Measurements from ENCODE around the gene PPP1R8. TPM values are rescaled to one million over a fixed set of nuclear protein-coding genes. Genes with fewer than 3 reads are reported as not detected.

The PPP1R8 gene
- total and polyA plus RNA-seq, 9 of the 15 experiments (the other 6 are each of a cell fraction or from before 2014, with no cell fraction given), result 16.2 to 107 (median 75.3) TPM

- Histone ChIP-seq H3K4me2 (ENCODE audit: insufficient read depth, low read length) (no peak overlapping the region), H3K9ac (ENCODE audit: insufficient read depth in 1 of 2, low read depth in 2 of 2, low read length in 2 of 2) (peak overlapping the region in 1 of 2 experiments; percentile 69; a peak in 2 of 4 replicates), H3K36me3 (ENCODE audit: control insufficient read depth, insufficient read depth, low read length) (peaks cover 13% of the 10 kb centered on the region; the same call in 2 of the 3 replicates), H3K27me3 (ENCODE audit: control insufficient read depth in 2 of 2, insufficient read depth in 2 of 2, low read length in 2 of 2) (no peaks in the 10 kb centered on the region), H2AFZ (ENCODE audit: low read depth, low read length) (no peak overlapping the region), H3K9me3 (replicated peaks; ENCODE audit: control insufficient read depth, insufficient read depth, low read depth, low read length) (no peaks in the 10 kb centered on the region), H3K27ac (ENCODE audit: extremely low read depth, low read depth, low read length) (no peak overlapping the region), H4K20me1 (replicated peaks; ENCODE audit: control insufficient read depth, insufficient read depth, low read length) (no peaks in the 10 kb centered on the region), H3K9me1 (ENCODE audit: control insufficient read depth, insufficient read depth, low read length) (no peaks in the 10 kb centered on the region), H3K4me1 (replicated peaks in 1 of 2; ENCODE audit: control insufficient read depth in 2 of 2, insufficient read depth in 2 of 2, low read length in 2 of 2) (peaks cover 2 to 28% of the 10 kb centered on the region in 2 experiments; a peak in 3 of 5 replicates), H3K79me2 (ENCODE audit: control insufficient read depth, insufficient read depth, low read length) (no peaks in the 10 kb centered on the region), H3K4me3 (no peak overlapping the region)
- no peak for DNase-seq (ENCODE audit: extremely low read depth in 1 of 4, low spot score in 3 of 4)
- no peak; the same call in 2 of the 3 replicates for ATAC-seq
- no TSS peak for BruUV-seq (replicated peaks)
- in situ Hi-C loops (cut with MboI), result no loop called here
- peak; percentile 51 for FAIRE-seq
- 54% methylated on average over 5 of the region's 8 CpGs for WGBS (ENCODE audit: insufficient coverage, low coverage, missing lambda C conversion rate)
- intact Hi-C loops (cut with micrococcal nuclease), result no loop called here
- no peak for TF ChIP-seq SP1 (CRISPR knock-in tag; IDR thresholded peaks at IDR 0.05)
- TF ChIP-seq NEUROD1 (IDR thresholded peaks at IDR 0.05; ENCODE audit: borderline replicate concordance, low read depth, low read length, partially characterized antibody), result no peak
- no peak for TF ChIP-seq ZNF668 (CRISPR knock-in tag; IDR thresholded peaks at IDR 0.05)
- TF ChIP-seq DIDO1 (tag; IDR thresholded peaks at IDR 0.05; ENCODE audit: low read depth), result no peak
- no peak for TF ChIP-seq TCF7 (IDR thresholded peaks at IDR 0.05; ENCODE audit: borderline replicate concordance)
- TF ChIP-seq ZNF717 (CRISPR knock-in tag; IDR thresholded peaks at IDR 0.05), result no peak
- no peak for TF ChIP-seq ZNF197 (CRISPR knock-in tag; IDR thresholded peaks at IDR 0.05; ENCODE audit: low read depth)
- no peak for TF ChIP-seq GTF2A2 (tag; IDR thresholded peaks at IDR 0.05)
- TF ChIP-seq NR2F6 (CRISPR knock-in tag; IDR thresholded peaks at IDR 0.05), result no peak
- no peak for TF ChIP-seq ZNF263 (CRISPR knock-in tag; IDR thresholded peaks at IDR 0.05; ENCODE audit: borderline replicate concordance)
- TF ChIP-seq ZFP30 (CRISPR knock-in tag; IDR thresholded peaks at IDR 0.05; ENCODE audit: borderline replicate concordance), result no peak
- no peak for TF ChIP-seq NR1H2 (CRISPR knock-in tag; IDR thresholded peaks at IDR 0.05)
- no peak for TF ChIP-seq SREBF2 (CRISPR knock-in tag; IDR thresholded peaks at IDR 0.05)
- TF ChIP-seq PYGO2 (tag; IDR thresholded peaks at IDR 0.05), result no peak
- no peak for TF ChIP-seq ZNF24 (IDR thresholded peaks at IDR 0.05)
- TF ChIP-seq, protein P1, sequence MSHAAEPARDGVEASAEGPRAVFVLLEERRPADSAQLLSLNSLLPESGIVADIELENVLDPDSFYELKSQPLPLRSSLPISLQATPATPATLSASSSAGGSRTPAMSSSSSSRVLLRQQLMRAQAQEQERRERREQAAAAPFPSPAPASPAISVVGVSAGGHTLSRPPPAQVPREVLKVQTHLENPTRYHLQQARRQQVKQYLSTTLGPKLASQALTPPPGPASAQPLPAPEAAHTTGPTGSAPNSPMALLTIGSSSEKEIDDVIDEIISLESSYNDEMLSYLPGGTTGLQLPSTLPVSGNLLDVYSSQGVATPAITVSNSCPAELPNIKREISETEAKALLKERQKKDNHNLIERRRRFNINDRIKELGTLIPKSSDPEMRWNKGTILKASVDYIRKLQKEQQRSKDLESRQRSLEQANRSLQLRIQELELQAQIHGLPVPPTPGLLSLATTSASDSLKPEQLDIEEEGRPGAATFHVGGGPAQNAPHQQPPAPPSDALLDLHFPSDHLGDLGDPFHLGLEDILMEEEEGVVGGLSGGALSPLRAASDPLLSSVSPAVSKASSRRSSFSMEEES (CRISPR knock-in tag; IDR thresholded peaks at IDR 0.05), result no peak
- CTCF ChIA-PET (ENCODE audit: low intra/inter-chr PET ratio), result no interaction called here
- POLR2A ChIA-PET, result interaction anchor here (0.6 to 2.7 kb wide), 2 partner anchors 13 to 160 kb away, joined by 3 to 16 read pairs; no protein-coding TSS in a partner anchor
Observed at GRCh38 chr1:27878787-27879335, 48.3 kb downstream of the PPP1R8 start.

Measured in K562 (cell line).